NB4 (cell line): ENCODE measurements around the gene ZNF699.

Experiments used
- POLR2A ChIP-seq: IDR thresholded peaks from 2 replicates; pipeline ENCODE4 v1.6.1; 2011; ENCODE audit warnings: mild to moderate bottlenecking; ENCODE audit not compliant: insufficient read length; ENCODE audit errors: extremely low read depth
- TF ChIP-seq, protein P1 (sequence below): IDR thresholded peaks from one replicate; pipeline ENCODE4 v1.5.1; 2012; ENCODE audit warnings: low read depth, low read length
- TF ChIP-seq, protein P2 (sequence below): IDR thresholded peaks from 2 replicates; pipeline ENCODE4 v1.6.1; 2011; ENCODE audit warnings: low read depth, low read length

DNA sequence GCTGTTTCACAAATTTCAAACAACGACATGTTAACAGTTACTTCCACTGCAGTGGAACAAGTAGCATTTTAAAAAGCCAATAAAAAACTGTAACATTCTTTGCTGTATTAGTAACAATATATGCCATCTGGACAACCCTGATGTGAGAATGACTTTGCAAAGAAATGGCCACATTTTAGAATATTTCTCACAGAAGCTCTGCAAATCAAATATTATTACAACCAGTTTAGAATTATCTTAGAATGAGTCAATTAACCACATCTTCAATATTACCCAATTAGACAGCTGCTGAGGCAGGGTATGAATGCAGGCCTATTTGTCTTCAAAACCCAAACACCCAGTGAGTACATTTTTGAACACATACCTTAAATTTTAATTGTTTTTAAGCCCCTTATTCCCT lies 3.2 kb downstream of the ZNF699 start:
- TF ChIP-seq, protein P1, sequence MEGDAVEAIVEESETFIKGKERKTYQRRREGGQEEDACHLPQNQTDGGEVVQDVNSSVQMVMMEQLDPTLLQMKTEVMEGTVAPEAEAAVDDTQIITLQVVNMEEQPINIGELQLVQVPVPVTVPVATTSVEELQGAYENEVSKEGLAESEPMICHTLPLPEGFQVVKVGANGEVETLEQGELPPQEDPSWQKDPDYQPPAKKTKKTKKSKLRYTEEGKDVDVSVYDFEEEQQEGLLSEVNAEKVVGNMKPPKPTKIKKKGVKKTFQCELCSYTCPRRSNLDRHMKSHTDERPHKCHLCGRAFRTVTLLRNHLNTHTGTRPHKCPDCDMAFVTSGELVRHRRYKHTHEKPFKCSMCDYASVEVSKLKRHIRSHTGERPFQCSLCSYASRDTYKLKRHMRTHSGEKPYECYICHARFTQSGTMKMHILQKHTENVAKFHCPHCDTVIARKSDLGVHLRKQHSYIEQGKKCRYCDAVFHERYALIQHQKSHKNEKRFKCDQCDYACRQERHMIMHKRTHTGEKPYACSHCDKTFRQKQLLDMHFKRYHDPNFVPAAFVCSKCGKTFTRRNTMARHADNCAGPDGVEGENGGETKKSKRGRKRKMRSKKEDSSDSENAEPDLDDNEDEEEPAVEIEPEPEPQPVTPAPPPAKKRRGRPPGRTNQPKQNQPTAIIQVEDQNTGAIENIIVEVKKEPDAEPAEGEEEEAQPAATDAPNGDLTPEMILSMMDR: no peak
- no peak for TF ChIP-seq POLR2A
- TF ChIP-seq, protein P2, sequence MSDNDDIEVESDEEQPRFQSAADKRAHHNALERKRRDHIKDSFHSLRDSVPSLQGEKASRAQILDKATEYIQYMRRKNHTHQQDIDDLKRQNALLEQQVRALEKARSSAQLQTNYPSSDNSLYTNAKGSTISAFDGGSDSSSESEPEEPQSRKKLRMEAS: no peak
